8988T (cell line): Measurements from ENCODE around the gene FAU.

Experiments used
- DNase-seq: peaks from one replicate; pipeline ENCODE4 v3.0.0; 2011

Gene FAU

GRCh38 chr11:65071907-65072630 lies 49.9 kb downstream of the FAU start:
- DNase-seq, result no peak
